ENCODE results near the gene TOPAZ1. TPM values are rescaled to one million over a fixed set of nuclear protein-coding genes. Genes with fewer than 3 reads are reported as not detected.

Gene TOPAZ1
- total and polyA plus RNA-seq, 9 of the 15 experiments (the other 6 are each of a cell fraction or from before 2014, with no cell fraction given), result 0.01 TPM; not detected in 8

DNA sequence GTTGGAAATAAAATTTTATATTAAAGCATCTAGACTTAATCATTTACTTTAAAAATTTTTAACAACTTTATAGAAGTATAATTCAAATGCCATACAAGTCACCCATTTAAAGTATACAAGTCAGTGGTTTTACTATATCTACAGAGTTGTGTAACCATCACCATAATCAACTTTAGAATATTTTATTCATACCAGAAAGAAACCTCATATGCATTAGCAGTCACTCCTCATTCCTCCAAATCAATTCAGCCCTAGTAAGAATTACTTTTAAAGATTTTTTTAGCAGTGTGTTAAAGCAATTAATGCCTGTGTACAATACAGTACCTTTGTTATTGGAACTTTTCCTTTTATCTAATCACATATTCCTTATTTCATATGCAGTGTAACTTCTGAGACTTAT, 82.9 kb downstream of the TOPAZ1 start (continued):
- TF ChIP-seq, protein P1, sequence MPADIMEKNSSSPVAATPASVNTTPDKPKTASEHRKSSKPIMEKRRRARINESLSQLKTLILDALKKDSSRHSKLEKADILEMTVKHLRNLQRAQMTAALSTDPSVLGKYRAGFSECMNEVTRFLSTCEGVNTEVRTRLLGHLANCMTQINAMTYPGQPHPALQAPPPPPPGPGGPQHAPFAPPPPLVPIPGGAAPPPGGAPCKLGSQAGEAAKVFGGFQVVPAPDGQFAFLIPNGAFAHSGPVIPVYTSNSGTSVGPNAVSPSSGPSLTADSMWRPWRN (IDR thresholded peaks at IDR 0.05; ENCODE audit: low read depth), result no peak
- no peak for TF ChIP-seq NFIC (IDR thresholded peaks at IDR 0.05)
- TF ChIP-seq HMBOX1 (IDR thresholded peaks at IDR 0.05), result no peak
- TF ChIP-seq CBFB (CRISPR knock-in tag; IDR thresholded peaks at IDR 0.05), result no peak
- TF ChIP-seq, protein P2, sequence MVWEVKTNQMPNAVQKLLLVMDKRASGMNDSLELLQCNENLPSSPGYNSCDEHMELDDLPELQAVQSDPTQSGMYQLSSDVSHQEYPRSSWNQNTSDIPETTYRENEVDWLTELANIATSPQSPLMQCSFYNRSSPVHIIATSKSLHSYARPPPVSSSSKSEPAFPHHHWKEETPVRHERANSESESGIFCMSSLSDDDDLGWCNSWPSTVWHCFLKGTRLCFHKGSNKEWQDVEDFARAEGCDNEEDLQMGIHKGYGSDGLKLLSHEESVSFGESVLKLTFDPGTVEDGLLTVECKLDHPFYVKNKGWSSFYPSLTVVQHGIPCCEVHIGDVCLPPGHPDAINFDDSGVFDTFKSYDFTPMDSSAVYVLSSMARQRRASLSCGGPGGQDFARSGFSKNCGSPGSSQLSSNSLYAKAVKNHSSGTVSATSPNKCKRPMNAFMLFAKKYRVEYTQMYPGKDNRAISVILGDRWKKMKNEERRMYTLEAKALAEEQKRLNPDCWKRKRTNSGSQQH (CRISPR knock-in tag; IDR thresholded peaks at IDR 0.05), result no peak

GRCh38 chr3:44326019-44326418, 84.3 kb downstream of the TOPAZ1 start:
- in situ Hi-C loops (cut with MboI), result loop anchor here (10.0 kb wide), 1 partner anchor 189 kb away; no protein-coding TSS in a partner anchor
- ATAC-seq (no peak), FAIRE-seq (no peak), DNase-seq (ENCODE audit: extremely low read depth in 1 of 4, low spot score in 3 of 4) (peak in 1 of 4 experiments; percentile 17)
- H3K9ac ChIP-seq (ENCODE audit: insufficient read depth in 1 of 2, low read depth in 2 of 2, low read length in 2 of 2), result no peak overlapping the region
- H3K36me3 ChIP-seq (ENCODE audit: control insufficient read depth, insufficient read depth, low read length), result no peaks in the 10 kb centered on the region
- H3K27me3 ChIP-seq (ENCODE audit: control insufficient read depth in 2 of 2, insufficient read depth in 2 of 2, low read length in 2 of 2), result no peaks in the 10 kb centered on the region
- no peaks in the 10 kb centered on the region for H3K79me2 ChIP-seq (ENCODE audit: control insufficient read depth, insufficient read depth, low read length)
- WGBS (ENCODE audit: insufficient coverage, low coverage, missing lambda C conversion rate), result 37% methylated on average over 2 of the region's 2 CpGs
- H3K4me1 ChIP-seq (replicated peaks in 1 of 2; ENCODE audit: control insufficient read depth in 2 of 2, insufficient read depth in 2 of 2, low read length in 2 of 2), result no peaks in the 10 kb centered on the region; a peak in 1 of 5 replicates
- POLR2A ChIA-PET, result interaction anchor here (0.7 to 1.0 kb wide), 2 partner anchors 9 to 159 kb away, joined by 3 read pairs; no protein-coding TSS in a partner anchor
- peak overlapping the region; percentile 11 for H2AFZ ChIP-seq (ENCODE audit: low read depth, low read length)
- peak overlapping the region; percentile 27; the same call in 2 of the 3 replicates for H3K27ac ChIP-seq (ENCODE audit: extremely low read depth, low read depth, low read length)
- intact Hi-C loops (cut with micrococcal nuclease), result loop anchor here (10.0 kb wide), 1 partner anchor 669 kb away; no protein-coding TSS in a partner anchor
- no TSS peak for BruUV-seq (replicated peaks)
- H3K4me3 ChIP-seq, result no peak overlapping the region
- H3K4me2 ChIP-seq (ENCODE audit: insufficient read depth, low read length), result no peak overlapping the region
- H4K20me1 ChIP-seq (replicated peaks; ENCODE audit: control insufficient read depth, insufficient read depth, low read length), result no peaks in the 10 kb centered on the region
- H3K9me1 ChIP-seq (ENCODE audit: control insufficient read depth, insufficient read depth, low read length), result no peaks in the 10 kb centered on the region
- CTCF ChIA-PET (ENCODE audit: low intra/inter-chr PET ratio), result no interaction called here
- peaks cover 5% of the 10 kb centered on the region; the same call in 1 of the 2 replicates for H3K9me3 ChIP-seq (replicated peaks; ENCODE audit: control insufficient read depth, insufficient read depth, low read depth, low read length)
- TF ChIP-seq TRIM24 (IDR thresholded peaks at IDR 0.05) (peak; percentile 44 to 74; a peak in 3 of 4 replicates), MEF2A (IDR thresholded peaks at IDR 0.05; ENCODE audit: control insufficient read depth, low read depth, low read length) (peak; percentile 96), CC2D1A (IDR thresholded peaks at IDR 0.05) (0 out of 2 replicates have a peak, but pooled peaks have one; percentile 19), MAFK (IDR thresholded peaks at IDR 0.05; ENCODE audit: low read length) (peak; percentile 87), EP300 (IDR thresholded peaks at IDR 0.05; ENCODE audit: low read length) (0 out of 2 replicates have a peak, but pooled peaks have one; percentile 31), MYBL2 (IDR thresholded peaks at IDR 0.05; ENCODE audit: low read depth) (0 out of 2 replicates have a peak, but pooled peaks have one; percentile 14), MYBL2 (CRISPR knock-in tag; IDR thresholded peaks at IDR 0.05; ENCODE audit: borderline replicate concordance) (no peak), NR4A1 (CRISPR knock-in tag; IDR thresholded peaks at IDR 0.05) (no peak), NR4A1 (tag; IDR thresholded peaks at IDR 0.05) (no peak), CBX3 (IDR thresholded peaks at IDR 0.05; ENCODE audit: borderline replicate concordance in 1 of 2, low read length in 2 of 2) (0 out of 3 replicates have a peak, but pooled peaks of 1 of the 2 experiments have one; percentile 10), ETS2 (tag; IDR thresholded peaks at IDR 0.05; ENCODE audit: borderline replicate concordance, poor library complexity, severe bottlenecking) (no peak), ZNF316 (IDR thresholded peaks at IDR 0.05) (peak; percentile 98), ZNF780A (CRISPR knock-in tag; IDR thresholded peaks at IDR 0.05) (no peak)
- TF ChIP-seq, protein P3, sequence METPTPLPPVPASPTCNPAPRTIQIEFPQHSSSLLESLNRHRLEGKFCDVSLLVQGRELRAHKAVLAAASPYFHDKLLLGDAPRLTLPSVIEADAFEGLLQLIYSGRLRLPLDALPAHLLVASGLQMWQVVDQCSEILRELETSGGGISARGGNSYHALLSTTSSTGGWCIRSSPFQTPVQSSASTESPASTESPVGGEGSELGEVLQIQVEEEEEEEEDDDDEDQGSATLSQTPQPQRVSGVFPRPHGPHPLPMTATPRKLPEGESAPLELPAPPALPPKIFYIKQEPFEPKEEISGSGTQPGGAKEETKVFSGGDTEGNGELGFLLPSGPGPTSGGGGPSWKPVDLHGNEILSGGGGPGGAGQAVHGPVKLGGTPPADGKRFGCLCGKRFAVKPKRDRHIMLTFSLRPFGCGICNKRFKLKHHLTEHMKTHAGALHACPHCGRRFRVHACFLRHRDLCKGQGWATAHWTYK (CRISPR knock-in tag; IDR thresholded peaks at IDR 0.05), result no peak

Measured in K562 (cell line).